ENCODE measurements around the gene G6PC2. TPM values are rescaled to one million over a fixed set of nuclear protein-coding genes. Genes with fewer than 3 reads are reported as not detected.

The G6PC2 gene
- total RNA-seq, 1 experiment from 2014 or later = not detected

- DNase-seq (ENCODE audit: low read depth, low spot score) = no peak
- in situ Hi-C loops (cut with HindIII; ENCODE audit: low pct_unique_long_range_greater_than_20kb, low sequenced_read_pairs) = no loop called here
Observed at GRCh38 chr2:168895771-168896170, 5.3 kb upstream of the G6PC2 start.

GRCh38 chr2:168896783-168897182, 4.3 kb upstream of the G6PC2 start:
- in situ Hi-C loops (cut with HindIII; ENCODE audit: low pct_unique_long_range_greater_than_20kb, low sequenced_read_pairs) = no loop called here
- DNase-seq (ENCODE audit: low read depth, low spot score) = no peak

DNA sequence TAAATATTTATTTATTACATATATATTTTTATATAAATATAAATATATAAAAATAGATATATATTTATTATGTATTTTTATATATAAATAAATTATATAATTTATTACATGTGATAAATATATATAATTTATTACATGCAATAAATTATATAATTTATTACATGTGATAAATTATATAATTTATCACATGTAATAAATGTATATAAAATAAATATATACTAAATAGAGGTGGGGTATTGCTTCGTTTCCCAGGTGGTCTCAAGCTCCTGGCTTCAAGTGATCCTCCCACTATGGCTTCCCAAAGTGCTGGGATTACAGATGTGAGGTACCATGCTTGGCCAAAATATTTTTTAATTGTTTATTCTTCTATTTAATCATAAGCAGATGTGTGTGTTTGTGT, 3.6 kb upstream of the G6PC2 start:
- in situ Hi-C loops (cut with HindIII; ENCODE audit: low pct_unique_long_range_greater_than_20kb, low sequenced_read_pairs) = no loop called here
- no peak for DNase-seq (ENCODE audit: low read depth, low spot score)

DNA sequence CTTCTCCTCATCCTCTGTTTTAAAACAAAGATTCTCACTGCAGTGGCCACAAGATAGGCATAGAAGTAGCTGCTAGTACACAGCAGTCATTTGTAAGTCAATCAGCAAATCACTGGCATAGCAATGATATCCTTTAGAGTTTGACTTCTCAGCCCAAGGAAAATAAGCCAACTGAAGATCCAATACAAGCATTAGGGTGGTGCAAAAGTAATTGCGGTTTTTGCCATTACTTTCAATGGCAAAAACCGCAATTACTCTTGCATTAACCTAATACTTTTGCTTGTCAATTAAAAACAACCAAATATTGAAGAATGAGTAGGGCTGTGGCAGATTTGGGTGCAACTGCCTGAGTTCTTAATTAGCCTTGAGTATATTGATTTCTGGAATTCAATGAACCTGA, 2.8 kb downstream of the G6PC2 start:
- no peak for DNase-seq (ENCODE audit: low read depth, low spot score)

GRCh38 chr2:168904358-168904757, 3.3 kb downstream of the G6PC2 start:
- in situ Hi-C loops (cut with HindIII; ENCODE audit: low pct_unique_long_range_greater_than_20kb, low sequenced_read_pairs) = no loop called here
- DNase-seq (ENCODE audit: low read depth, low spot score) = no peak

More for the DNA sequence above, 2.8 kb downstream of the G6PC2 start:
- in situ Hi-C loops (cut with HindIII; ENCODE audit: low pct_unique_long_range_greater_than_20kb, low sequenced_read_pairs) = no loop called here

GRCh38 chr2:168907940-168908662, 7.0 kb downstream of the G6PC2 start:
- DNase-seq (ENCODE audit: low read depth, low spot score) = no peak
- in situ Hi-C loops (cut with HindIII; ENCODE audit: low pct_unique_long_range_greater_than_20kb, low sequenced_read_pairs) = no loop called here

GRCh38 chr2:168910330-168910729, 9.2 kb downstream of the G6PC2 start:
- in situ Hi-C loops (cut with HindIII; ENCODE audit: low pct_unique_long_range_greater_than_20kb, low sequenced_read_pairs) = no loop called here
- no peak for DNase-seq (ENCODE audit: low read depth, low spot score)

DNA sequence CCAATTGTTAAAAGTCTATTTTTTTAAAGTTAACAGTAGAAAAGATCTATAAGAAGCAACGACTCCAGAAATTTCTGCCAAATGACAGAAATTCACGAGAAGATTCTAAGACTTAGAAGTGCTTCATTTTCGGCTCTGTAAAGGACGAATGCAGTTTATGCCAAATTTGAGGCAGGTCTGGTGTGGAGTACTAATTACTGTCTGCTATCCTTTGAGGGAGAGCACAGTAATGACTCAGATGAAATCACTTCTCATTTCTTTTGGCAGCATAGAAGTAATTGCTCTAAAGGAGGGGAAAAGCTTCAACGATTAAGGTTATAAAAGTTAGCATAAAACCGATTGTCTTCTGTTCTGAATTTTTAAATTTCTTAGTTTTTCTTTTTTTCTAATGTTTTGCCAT, 11.4 kb downstream of the G6PC2 start:
- in situ Hi-C loops (cut with HindIII; ENCODE audit: low pct_unique_long_range_greater_than_20kb, low sequenced_read_pairs) = no loop called here
- DNase-seq (ENCODE audit: low read depth, low spot score) = no peak

GRCh38 chr2:168912901-168913369, 11.8 kb downstream of the G6PC2 start:
- DNase-seq (ENCODE audit: low read depth, low spot score) = no peak
- in situ Hi-C loops (cut with HindIII; ENCODE audit: low pct_unique_long_range_greater_than_20kb, low sequenced_read_pairs) = no loop called here

- in situ Hi-C loops (cut with HindIII; ENCODE audit: low pct_unique_long_range_greater_than_20kb, low sequenced_read_pairs) = no loop called here
- no peak for DNase-seq (ENCODE audit: low read depth, low spot score)
Observed at GRCh38 chr2:168913495-168913894, 12.4 kb downstream of the G6PC2 start.

DNA sequence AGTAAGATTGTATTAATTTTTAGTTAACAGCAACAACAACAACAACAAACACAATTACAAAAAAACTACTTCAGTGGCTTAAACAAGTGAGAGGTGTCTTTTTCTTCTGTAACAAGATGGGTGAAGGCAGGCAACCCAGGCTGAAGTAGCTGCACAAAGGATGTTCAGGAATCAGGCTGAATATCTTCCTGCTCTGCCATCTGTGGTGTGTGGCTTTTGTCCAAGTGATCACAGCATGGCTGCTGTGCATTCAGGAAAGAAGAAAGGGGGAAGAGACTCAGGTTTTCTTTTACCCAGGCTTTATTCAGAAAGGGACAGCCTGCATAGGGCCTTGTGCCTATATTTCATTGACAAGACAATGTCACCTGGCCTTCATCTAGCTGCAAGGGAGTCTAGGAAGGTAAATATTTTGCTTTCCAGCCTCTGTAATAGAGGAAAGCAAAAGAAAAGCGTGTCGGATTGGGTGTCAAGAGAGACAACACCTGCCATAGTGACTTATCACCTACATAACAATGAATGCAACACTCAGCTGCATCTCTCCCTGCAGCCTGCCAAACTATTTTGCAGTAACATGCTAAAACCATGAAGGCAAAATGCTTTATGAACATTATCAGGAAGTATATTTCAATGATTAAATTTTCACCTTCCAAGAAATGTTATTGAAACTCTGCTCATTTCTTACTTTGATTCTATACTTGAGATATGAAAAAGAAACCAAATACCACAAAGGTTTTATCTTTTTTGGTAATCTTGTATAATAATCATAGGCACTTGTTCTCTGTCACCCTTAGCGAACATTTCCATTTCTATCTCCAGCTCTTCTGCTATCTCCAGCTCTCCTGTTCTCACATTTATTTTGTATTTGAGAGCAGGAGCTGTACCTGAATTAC, 14.6 kb downstream of the G6PC2 start:
- no peak for DNase-seq (ENCODE audit: low read depth, low spot score)
- in situ Hi-C loops (cut with HindIII; ENCODE audit: low pct_unique_long_range_greater_than_20kb, low sequenced_read_pairs) = no loop called here

- DNase-seq (ENCODE audit: low read depth, low spot score) = no peak
- in situ Hi-C loops (cut with HindIII; ENCODE audit: low pct_unique_long_range_greater_than_20kb, low sequenced_read_pairs) = no loop called here
Observed at GRCh38 chr2:168916331-168916675, 15.2 kb downstream of the G6PC2 start.

- in situ Hi-C loops (cut with HindIII; ENCODE audit: low pct_unique_long_range_greater_than_20kb, low sequenced_read_pairs) = no loop called here
- DNase-seq (ENCODE audit: low read depth, low spot score) = peak; percentile 54
Observed at GRCh38 chr2:168920504-168921157, 19.5 kb downstream of the G6PC2 start.

GRCh38 chr2:168926621-168927386, 25.7 kb downstream of the G6PC2 start:
- in situ Hi-C loops (cut with HindIII; ENCODE audit: low pct_unique_long_range_greater_than_20kb, low sequenced_read_pairs) = no loop called here
- no peak for DNase-seq (ENCODE audit: low read depth, low spot score)

DNA sequence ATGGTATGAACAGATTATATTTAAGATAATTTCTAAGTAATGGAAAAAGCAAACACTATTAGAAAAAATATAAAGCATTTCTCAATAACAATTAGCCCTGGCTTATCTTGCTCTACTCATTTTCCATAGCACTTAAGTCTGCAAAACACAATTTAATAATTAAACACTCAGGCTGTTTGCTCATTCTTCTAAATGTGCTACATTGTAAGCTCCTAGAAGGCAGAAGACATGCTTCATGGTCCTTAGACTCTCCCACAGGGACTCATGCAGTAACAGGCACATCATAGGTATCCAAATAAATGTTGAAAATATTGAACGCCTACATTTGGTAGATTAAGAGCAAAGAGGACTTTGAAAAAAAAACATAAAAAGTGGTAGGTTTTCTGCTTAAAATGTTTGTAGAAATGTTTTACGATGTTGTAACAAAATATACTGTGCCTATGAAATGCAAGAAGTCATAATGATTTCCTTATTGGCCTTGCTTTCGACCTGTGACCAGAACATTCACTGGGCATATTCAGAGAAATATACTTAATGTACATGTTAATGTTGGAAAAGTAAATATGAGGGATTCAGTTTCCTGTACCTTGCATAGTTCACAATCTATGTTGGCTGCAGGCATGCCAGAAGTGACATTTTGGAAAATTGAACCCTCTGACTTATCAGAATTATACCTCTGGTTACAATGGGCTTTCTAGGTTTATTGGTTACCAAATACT, 27.2 kb downstream of the G6PC2 start:
- in situ Hi-C loops (cut with HindIII; ENCODE audit: low pct_unique_long_range_greater_than_20kb, low sequenced_read_pairs) = no loop called here
- DNase-seq (ENCODE audit: low read depth, low spot score) = no peak

- in situ Hi-C loops (cut with HindIII; ENCODE audit: low pct_unique_long_range_greater_than_20kb, low sequenced_read_pairs) = no loop called here
- DNase-seq (ENCODE audit: low read depth, low spot score) = peak; percentile 9
Observed at GRCh38 chr2:168929031-168929430, 27.9 kb downstream of the G6PC2 start.

DNA sequence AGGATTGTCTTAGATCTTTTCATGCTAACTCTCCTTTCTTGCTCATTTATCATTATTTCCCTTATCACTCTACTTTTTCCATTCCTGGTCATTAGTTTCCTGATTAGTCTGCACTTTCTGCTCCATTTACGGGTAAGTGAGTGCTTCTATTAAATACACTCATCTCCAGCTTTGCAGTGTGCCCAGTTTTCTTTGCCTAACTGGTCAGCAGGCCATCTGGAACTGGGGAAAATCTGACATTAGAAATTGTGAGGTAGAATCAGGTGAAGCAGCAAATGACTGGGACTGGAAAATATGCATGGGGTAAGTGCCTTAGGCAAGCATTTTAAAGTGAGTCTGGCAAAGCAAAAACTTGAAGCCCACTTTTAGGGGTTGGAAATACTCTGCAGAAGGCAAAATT, 29.2 kb downstream of the G6PC2 start:
- DNase-seq (ENCODE audit: low read depth, low spot score) = no peak
- in situ Hi-C loops (cut with HindIII; ENCODE audit: low pct_unique_long_range_greater_than_20kb, low sequenced_read_pairs) = no loop called here
